Endothelial cell (in vitro differentiated cells): Measurements from ENCODE around the gene MYO1C. TPM values are rescaled to one million over a fixed set of nuclear protein-coding genes. Genes with fewer than 3 reads are reported as not detected.

ENCODE experiments used
- DNase-seq: peaks from one replicate; pipeline ENCODE4 v3.0.0; 2021; ENCODE audit warnings: low spot score
- H3K27ac Mint-ChIP-seq: one replicate; pipeline ENCODE4 v1.8.0; 2021; ENCODE audit warnings: mixed read lengths, inconsistent platforms; ENCODE audit not compliant: unreplicated experiment
- H3K27me3 Mint-ChIP-seq: one replicate; pipeline ENCODE4 v1.8.0; 2021; ENCODE audit warnings: mild to moderate bottlenecking, moderate library complexity, mixed read lengths, inconsistent platforms; ENCODE audit not compliant: unreplicated experiment
- H3K36me3 Mint-ChIP-seq: one replicate; pipeline ENCODE4 v1.8.0; 2021; ENCODE audit warnings: mild to moderate bottlenecking, low read depth, mixed read lengths, inconsistent platforms; ENCODE audit not compliant: unreplicated experiment
- H3K4me1 Mint-ChIP-seq: one replicate; pipeline ENCODE4 v1.8.0; 2021; ENCODE audit warnings: mild to moderate bottlenecking, mixed read lengths, inconsistent platforms; ENCODE audit not compliant: unreplicated experiment
- H3K4me3 Mint-ChIP-seq: one replicate; pipeline ENCODE4 v1.8.0; 2021; ENCODE audit warnings: mild to moderate bottlenecking, mixed read lengths, inconsistent platforms; ENCODE audit not compliant: unreplicated experiment
- H3K9me3 Mint-ChIP-seq: one replicate; pipeline ENCODE4 v1.8.0; 2021; ENCODE audit warnings: mixed read lengths, inconsistent platforms; ENCODE audit not compliant: unreplicated experiment
- CTCF ChIP-seq: fragments of 200-600 bp; sonication (generic); IDR thresholded peaks from one replicate; pipeline ENCODE4 v1.5.0; 2021; ENCODE audit warnings: antibody characterized with exemption; ENCODE audit not compliant: unreplicated experiment
- total RNA-seq: library from RNA; stranded (reverse); fragmentation: NEBNext Ultra II Directional; extraction: Animal tissue kit (Norgen Biotek cat#: 25700); gene quantifications from one replicate; pipeline ENCODE4 v1.2.1, GENCODE V29; 2021; ENCODE audit not compliant: unreplicated experiment

Gene MYO1C
- total RNA-seq, 1 donor from 2014 or later, result 117 TPM

- Mint-ChIP-seq H3K4me3 (no peak overlapping the region), H3K9me3 (no peaks in the 10 kb centered on the region), H3K4me1 (peaks cover 3% of the 10 kb centered on the region), H3K27me3 (peaks cover 13% of the 10 kb centered on the region), H3K36me3 (peaks cover 28% of the 10 kb centered on the region), H3K27ac (no peak overlapping the region)
- DNase-seq, result no peak
- TF ChIP-seq CTCF, result no peak
These were observed 14.1 kb downstream of the MYO1C start for GRCh38 chr17:1478418-1478817.

DNA sequence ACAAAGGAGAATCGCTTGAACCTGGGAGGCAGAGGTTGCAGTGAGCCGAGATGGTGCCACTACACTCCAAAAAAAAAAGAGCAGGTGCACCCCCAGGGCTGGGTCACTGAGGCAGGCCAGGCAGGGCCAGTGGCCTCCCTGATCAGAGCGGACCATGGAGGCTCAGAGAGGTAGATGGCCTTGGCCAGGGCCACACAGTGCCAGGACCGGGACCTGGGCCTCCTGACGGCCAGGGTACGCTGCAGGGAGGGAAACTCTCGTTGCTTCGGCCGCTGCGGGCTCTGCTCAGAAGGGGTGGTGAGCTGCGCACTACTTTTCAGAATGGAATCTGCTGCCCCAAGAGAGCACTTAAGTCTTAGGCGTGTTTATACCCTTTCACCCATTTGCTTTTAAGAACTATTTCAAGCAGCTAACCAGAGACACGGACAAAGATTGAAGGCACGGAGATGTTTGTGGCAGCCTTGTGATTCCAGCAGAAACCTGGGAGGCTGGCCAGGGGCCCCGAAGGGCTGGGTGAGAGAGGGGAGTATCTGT lies 17.1 kb downstream of the MYO1C start:
- TF ChIP-seq CTCF, result no peak
- peak overlapping the region; percentile 51 for H3K4me3 Mint-ChIP-seq
- no peaks in the 10 kb centered on the region for H3K9me3 Mint-ChIP-seq
- no peak overlapping the region for H3K27ac Mint-ChIP-seq
- peaks cover 5% of the 10 kb centered on the region for H3K27me3 Mint-ChIP-seq
- no peak for DNase-seq
- H3K36me3 Mint-ChIP-seq, result peaks cover 23% of the 10 kb centered on the region
- peaks cover 3% of the 10 kb centered on the region for H3K4me1 Mint-ChIP-seq

DNA sequence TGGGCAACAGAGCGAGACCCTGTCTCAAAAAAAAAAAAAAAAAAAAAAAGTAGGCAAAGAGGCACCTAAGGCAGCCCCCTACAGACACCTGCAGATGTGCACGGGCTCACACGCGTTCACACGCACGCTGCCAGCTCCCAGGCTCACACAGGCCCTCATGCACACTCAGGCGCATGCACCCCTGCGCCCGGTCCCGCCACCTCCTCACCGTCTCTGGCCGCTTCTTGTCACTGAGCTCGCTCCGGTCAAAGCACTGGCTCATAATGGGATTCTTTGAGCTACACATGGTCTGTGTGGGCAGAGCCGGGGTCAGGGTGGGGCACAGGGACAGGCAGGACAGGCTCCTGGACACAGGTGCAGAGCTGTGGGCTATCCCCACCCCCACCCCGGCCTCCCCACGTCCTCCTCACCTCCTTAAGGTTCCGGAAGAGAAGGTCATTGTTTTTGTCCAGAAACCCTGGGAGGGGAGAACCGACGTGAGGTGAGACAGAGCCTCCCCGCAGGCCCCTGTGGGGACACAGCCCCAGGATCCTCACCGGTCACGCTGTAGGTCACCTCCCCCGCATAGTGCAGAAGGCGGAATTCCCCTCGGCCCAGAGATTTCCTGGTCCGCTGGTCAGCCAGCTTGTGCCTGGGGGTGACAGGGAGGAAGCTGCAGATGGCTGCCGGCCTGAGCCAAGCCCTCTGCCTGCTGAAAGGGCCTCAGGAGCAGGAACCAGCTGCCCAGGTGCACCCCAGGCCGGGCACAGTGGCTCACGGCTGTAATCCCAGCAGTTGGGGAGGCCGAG lies 17.9 kb downstream of the MYO1C start:
- no peak for DNase-seq
- peaks cover 5% of the 10 kb centered on the region for H3K27me3 Mint-ChIP-seq
- peaks cover 3% of the 10 kb centered on the region for H3K4me1 Mint-ChIP-seq
- H3K4me3 Mint-ChIP-seq, result no peak overlapping the region
- no peak for TF ChIP-seq CTCF
- H3K9me3 Mint-ChIP-seq, result no peaks in the 10 kb centered on the region
- no peak overlapping the region for H3K27ac Mint-ChIP-seq
- H3K36me3 Mint-ChIP-seq, result peaks cover 23% of the 10 kb centered on the region

DNA sequence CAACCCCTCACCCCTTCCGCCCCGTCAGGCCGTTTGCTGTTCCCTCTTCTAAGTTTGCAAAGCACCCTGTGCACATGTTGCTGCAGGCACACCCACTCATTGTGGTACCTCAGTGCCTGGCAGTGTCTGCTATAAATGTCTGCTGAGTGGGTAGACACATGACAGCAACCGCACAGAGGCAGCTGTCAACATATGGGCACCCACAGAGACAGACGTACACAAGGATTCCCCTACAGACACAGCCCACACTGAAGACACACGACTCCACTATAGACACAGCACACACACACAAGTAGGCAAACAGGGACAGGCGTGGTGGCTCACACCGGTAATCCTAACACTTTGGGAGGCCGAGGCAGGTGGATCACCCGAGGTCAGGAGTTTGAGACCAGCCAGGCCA lies 18.6 kb downstream of the MYO1C start:
- no peak for DNase-seq
- peaks cover 8% of the 10 kb centered on the region for H3K27me3 Mint-ChIP-seq
- no peak overlapping the region for H3K27ac Mint-ChIP-seq
- H3K4me3 Mint-ChIP-seq, result peak overlapping the region; percentile 33
- no peak for TF ChIP-seq CTCF
- H3K36me3 Mint-ChIP-seq, result peaks cover 30% of the 10 kb centered on the region
- H3K4me1 Mint-ChIP-seq, result peaks cover 3% of the 10 kb centered on the region
- no peaks in the 10 kb centered on the region for H3K9me3 Mint-ChIP-seq

DNA sequence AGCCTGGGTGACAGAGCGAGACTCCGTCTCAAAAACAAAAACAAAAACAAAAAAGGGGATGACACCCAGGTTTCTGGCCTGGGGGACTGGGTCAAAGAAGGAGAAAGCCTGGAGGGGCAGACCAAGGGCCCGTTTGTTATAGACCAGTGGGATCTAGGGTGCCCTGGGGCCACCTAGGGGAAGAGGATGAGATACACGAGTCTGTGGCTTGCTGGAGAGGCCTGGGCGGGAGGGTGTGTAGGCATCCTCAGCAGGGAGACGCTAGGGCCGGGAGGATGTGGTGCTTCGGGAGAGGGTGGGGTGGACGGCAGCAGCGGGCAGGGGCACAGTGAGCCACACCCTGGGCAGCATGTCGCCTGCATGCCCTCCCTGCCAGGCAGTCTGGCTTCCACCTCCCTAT lies 19.3 kb downstream of the MYO1C start:
- H3K27ac Mint-ChIP-seq, result no peak overlapping the region
- peaks cover 3% of the 10 kb centered on the region for H3K4me1 Mint-ChIP-seq
- no peak for TF ChIP-seq CTCF
- no peak for DNase-seq
- H3K4me3 Mint-ChIP-seq, result no peak overlapping the region
- H3K36me3 Mint-ChIP-seq, result peaks cover 36% of the 10 kb centered on the region
- no peaks in the 10 kb centered on the region for H3K9me3 Mint-ChIP-seq
- H3K27me3 Mint-ChIP-seq, result peaks cover 8% of the 10 kb centered on the region
